ENCODE data around the gene SETD5. TPM values are rescaled to one million over a fixed set of nuclear protein-coding genes. Genes with fewer than 3 reads are reported as not detected.

Gene SETD5
- total and polyA plus RNA-seq, 11 donors, result 28.2 to 84.2 (median 47.6) TPM

DNA sequence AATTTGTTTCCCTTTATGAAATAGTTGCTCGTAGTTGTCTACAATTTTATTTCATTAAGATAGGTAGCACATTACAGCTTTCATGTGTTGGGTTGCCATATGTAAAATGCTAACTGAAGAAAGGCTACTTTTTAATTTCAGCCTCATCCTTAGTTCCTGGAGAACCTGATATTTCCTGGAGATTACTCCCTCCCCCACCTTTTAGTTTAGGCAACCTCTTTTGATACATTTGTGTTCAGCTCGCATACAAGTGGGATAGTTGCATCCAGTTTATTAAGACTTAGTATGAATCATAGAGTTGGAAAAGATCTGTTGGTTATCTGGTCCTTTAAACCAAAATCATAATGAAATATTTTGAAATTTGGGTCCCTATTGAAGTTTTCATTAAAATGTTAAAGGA lies 6.0 kb downstream of the SETD5 start:
- DNase-seq (no peak), ATAC-seq (no peak)
- no peaks in the 10 kb centered on the region for H3K9me3 ChIP-seq
- no peaks in the 10 kb centered on the region for H3K27me3 ChIP-seq
- peak overlapping the region in 3 of 12 donors; percentile 99 for H3K27ac ChIP-seq
- no peak overlapping the region for H3K4me3 ChIP-seq
- H3K4me1 ChIP-seq, result peaks cover 29 to 98% (median 90%) of the 10 kb centered on the region in 12 donors
- WGBS, 4 donors, result 40 to 55% (median 52%) methylated on average over 2 of the region's 2 CpGs
- TF ChIP-seq POLR2A (IDR thresholded peaks at IDR 0.05), result no peak
- TF ChIP-seq, protein P1, sequence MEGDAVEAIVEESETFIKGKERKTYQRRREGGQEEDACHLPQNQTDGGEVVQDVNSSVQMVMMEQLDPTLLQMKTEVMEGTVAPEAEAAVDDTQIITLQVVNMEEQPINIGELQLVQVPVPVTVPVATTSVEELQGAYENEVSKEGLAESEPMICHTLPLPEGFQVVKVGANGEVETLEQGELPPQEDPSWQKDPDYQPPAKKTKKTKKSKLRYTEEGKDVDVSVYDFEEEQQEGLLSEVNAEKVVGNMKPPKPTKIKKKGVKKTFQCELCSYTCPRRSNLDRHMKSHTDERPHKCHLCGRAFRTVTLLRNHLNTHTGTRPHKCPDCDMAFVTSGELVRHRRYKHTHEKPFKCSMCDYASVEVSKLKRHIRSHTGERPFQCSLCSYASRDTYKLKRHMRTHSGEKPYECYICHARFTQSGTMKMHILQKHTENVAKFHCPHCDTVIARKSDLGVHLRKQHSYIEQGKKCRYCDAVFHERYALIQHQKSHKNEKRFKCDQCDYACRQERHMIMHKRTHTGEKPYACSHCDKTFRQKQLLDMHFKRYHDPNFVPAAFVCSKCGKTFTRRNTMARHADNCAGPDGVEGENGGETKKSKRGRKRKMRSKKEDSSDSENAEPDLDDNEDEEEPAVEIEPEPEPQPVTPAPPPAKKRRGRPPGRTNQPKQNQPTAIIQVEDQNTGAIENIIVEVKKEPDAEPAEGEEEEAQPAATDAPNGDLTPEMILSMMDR (IDR thresholded peaks at IDR 0.05), result no peak
- intact Hi-C loops (cut with DNase I), result no loop called here
- no peaks in the 10 kb centered on the region for H3K36me3 ChIP-seq

DNA sequence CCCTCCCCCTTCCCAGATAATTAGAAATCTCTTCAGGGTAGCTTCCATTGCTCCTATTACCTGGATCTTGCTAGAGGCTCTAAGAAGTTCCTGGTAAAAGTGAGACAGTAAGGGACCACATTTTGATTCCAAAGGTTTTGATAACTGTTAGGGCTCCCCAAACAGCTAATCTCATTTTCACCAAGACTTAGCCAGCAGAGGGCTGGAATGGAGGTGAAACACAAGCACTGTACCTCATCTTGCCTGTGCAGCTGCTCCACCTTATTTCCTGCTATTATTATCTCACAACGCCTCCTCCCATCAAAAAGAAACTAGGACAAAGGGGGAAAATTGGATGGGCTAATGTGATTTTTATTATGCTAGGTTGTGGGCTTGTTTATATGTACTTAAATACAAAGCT lies 7.3 kb downstream of the SETD5 start:
- no peak overlapping the region for H3K4me3 ChIP-seq
- TF ChIP-seq, protein P1 (IDR thresholded peaks at IDR 0.05), result peak in 3 of 12 donors; percentile 6 to 22 (median 14)
- TF ChIP-seq POLR2A (IDR thresholded peaks at IDR 0.05), result no peak
- H3K4me1 ChIP-seq, result peaks cover 26 to 99% (median 93%) of the 10 kb centered on the region in 12 donors
- DNase-seq (no peak), ATAC-seq (no peak)
- WGBS, 4 donors, result 5 to 9% (median 6%) methylated on average over 1 of the region's 1 CpG
- intact Hi-C loops (cut with DNase I), result no loop called here
- peaks cover 0 to 2% (median 0%) of the 10 kb centered on the region in 9 donors for H3K36me3 ChIP-seq
- no peaks in the 10 kb centered on the region for H3K27me3 ChIP-seq
- H3K9me3 ChIP-seq, result peaks cover 0 to 2% (median 0%) of the 10 kb centered on the region in 12 donors
- H3K27ac ChIP-seq, result peak overlapping the region in 8 of 12 donors; percentile 4 to 44 (median 24)

DNA sequence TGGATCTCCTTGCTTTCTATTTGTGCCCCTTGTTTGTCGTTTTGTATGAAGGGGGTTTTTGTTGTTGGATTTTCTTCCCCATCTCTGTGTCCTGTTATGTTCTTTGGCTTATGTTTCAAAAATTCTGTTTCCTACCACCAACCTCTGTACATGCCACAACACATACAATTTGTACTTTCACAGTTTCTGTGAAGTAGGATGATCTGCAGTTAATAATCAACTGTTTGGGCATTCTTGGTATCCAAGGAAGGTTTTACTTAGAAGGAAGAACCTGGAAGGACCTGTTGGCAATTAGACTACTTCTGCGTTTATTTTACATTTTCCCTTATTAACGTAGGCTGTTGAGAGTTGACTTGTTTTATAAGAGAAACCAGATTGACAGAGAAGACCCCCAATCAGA lies 8.3 kb downstream of the SETD5 start:
- peaks cover 0 to 4% (median 0%) of the 10 kb centered on the region in 9 donors for H3K36me3 ChIP-seq
- WGBS, 4 donors, result 53 to 65% (median 60%) methylated on average over 3 of the region's 3 CpGs
- peaks cover 23 to 99% (median 88%) of the 10 kb centered on the region in 12 donors for H3K4me1 ChIP-seq
- ATAC-seq, result no peak
- H3K9me3 ChIP-seq, result peaks cover 0 to 5% (median 0%) of the 10 kb centered on the region in 12 donors
- H3K4me3 ChIP-seq, result no peak overlapping the region
- H3K27me3 ChIP-seq, result no peaks in the 10 kb centered on the region
- no peak for TF ChIP-seq POLR2A (IDR thresholded peaks at IDR 0.05)
- TF ChIP-seq, protein P1 (IDR thresholded peaks at IDR 0.05), result no peak
- H3K27ac ChIP-seq, result peak overlapping the region in 3 of 12 donors; percentile 4 to 44 (median 23)
- DNase-seq, result no peak
- intact Hi-C loops (cut with DNase I), result no loop called here

DNA sequence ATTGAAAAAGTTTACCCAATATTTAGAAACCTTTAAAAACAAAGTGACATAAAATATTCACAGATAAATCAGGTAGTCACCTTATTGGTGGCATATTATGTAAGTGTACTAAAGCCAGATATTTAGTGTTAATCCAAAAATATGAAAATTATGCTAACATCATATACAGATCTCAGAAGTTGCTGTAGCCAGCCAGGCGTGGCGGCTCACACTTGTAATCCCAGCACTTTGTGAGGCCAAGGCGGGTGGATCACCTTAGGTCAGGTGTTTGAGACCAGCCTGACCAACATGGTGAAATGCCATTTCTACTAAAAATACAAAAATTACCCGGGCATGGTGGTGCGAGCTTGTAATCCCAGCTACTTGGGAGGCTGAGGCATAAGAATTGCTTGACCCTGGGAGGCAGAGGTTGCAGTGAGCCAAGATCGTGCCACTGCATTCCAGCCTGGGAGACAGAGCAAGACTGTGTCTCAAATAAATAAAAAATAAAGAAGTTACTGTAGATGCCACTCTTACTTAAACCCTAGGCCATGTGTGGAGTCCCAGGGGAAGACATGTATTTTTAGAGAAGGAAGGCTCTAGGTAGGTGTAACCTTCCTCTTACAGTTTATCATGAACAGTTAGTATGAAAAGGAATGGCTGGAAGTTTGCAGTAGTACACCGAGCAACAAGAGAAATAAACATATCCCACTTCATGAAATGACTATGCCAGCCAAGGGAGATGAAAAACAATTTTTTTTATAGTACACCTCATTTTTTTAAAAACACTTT lies 9.6 kb downstream of the SETD5 start:
- Histone ChIP-seq H3K27me3 (no peaks in the 10 kb centered on the region), H3K36me3 (peaks cover 0 to 4% (median 0%) of the 10 kb centered on the region in 9 donors), H3K9me3 (peaks cover 0 to 5% (median 0%) of the 10 kb centered on the region in 12 donors), H3K27ac (peak overlapping the region in 1 of 12 donors; percentile 43), H3K4me3 (no peak overlapping the region), H3K4me1 (peaks cover 16 to 99% (median 87%) of the 10 kb centered on the region in 12 donors)
- 72 to 81% (median 73%) methylated on average over 7 of the region's 7 CpGs for WGBS, 4 donors
- intact Hi-C loops (cut with DNase I), result no loop called here
- peak in 2 of 4 donors; percentile 31 to 44 for ATAC-seq
- no peak for TF ChIP-seq POLR2A (IDR thresholded peaks at IDR 0.05)
- TF ChIP-seq, protein P1 (IDR thresholded peaks at IDR 0.05), result no peak
- no peak for DNase-seq
